SK-N-MC (cell line): ENCODE results near the gene LY6G6D.

Source experiments
- EZH2 ChIP-seq: fragments of 200-600 bp; sonication (generic); IDR thresholded peaks from one replicate; pipeline ENCODE4 v1.6.1; 2017; ENCODE audit warnings: antibody characterized with exemption
- POLR2AphosphoS5 ChIP-seq: IDR thresholded peaks from 2 replicates; pipeline ENCODE4 v1.6.1; 2012; ENCODE audit warnings: mild to moderate bottlenecking, low read depth, low read length, borderline replicate concordance

DNA sequence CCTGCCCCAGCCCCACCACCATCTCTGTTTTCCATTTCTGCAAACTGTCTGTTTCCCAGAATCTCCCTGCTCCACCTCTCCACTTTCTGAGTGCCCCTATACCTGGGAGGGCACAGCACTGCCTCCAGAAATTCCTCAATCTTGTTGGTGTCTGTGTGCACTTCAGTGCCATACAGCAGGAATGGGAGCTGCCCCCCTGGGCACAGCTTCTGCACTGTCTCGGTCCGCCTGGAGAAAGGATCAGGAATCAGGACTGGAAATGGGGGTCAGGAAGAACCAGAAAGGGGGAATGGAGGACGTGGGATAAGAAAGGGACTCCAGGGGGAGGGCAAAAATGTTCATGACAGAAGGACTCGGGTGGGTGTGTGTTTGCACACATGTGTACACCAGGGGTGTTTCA, 18.6 kb downstream of the LY6G6D start:
- TF ChIP-seq EZH2 = no peak
- no peak for TF ChIP-seq POLR2AphosphoS5
